GM15510 (cell line): ENCODE data around the gene ITGB4.

Experiments used
- POLR2A ChIP-seq: IDR thresholded peaks from 3 replicates; pipeline ENCODE4 v1.6.1; 2011; ENCODE audit warnings: borderline replicate concordance; ENCODE audit not compliant: insufficient read length; ENCODE audit errors: extremely low read depth

Gene ITGB4

DNA sequence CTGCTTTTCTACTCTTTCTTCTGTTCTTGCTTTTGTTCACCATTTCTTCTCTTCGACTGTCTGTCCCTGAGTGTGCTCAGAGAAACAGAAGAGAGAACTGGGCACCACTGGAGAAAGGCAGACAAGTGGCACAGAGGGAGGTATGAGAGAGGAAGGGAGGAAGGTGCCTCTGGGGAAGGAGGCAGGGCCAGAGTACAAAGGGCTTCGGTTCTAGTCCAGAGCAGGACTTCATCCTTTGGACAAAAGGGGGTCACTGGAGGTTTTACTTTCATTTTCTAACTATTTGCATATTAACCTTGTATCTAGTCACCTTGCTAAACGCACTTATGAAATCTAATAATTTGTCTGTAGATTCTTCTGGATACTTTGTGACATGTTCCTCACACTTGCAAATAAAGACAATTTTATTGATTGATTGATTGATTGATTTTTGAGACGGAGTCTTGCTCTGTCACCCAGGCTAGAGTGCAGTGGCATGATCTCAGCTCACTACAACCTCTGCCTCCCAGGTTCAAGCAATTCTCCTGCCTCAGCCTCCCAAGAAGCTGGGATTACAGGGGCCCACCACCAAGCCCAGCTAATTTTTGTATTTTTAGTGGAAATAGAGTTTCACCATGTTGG, 13.5 kb downstream of the ITGB4 start:
- TF ChIP-seq POLR2A: no peak

DNA sequence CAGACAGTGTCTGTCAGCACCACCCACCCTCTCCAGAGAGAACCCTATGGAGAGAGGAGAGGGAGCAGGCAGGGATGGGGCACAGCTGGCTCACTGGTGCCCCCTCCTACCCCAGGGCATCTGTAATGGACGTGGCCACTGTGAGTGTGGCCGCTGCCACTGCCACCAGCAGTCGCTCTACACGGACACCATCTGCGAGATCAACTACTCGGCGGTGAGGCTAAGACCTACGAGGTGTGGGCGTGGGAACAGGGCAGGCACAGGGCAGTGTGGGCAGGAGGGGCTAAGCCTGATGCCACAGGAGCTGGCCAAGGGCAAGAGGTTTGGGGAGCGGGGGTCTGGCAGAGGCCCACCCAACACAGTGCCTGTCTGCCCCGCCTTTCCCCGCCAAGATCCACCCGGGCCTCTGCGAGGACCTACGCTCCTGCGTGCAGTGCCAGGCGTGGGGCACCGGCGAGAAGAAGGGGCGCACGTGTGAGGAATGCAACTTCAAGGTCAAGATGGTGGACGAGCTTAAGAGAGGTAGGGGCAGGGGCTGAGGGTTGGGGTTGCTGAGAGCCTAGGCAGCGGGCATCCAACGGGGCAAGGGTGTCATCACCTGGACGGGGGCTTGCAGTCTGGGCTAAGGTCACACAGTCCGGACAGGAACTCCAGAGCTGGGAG, 15.0 kb downstream of the ITGB4 start:
- TF ChIP-seq POLR2A: no peak

DNA sequence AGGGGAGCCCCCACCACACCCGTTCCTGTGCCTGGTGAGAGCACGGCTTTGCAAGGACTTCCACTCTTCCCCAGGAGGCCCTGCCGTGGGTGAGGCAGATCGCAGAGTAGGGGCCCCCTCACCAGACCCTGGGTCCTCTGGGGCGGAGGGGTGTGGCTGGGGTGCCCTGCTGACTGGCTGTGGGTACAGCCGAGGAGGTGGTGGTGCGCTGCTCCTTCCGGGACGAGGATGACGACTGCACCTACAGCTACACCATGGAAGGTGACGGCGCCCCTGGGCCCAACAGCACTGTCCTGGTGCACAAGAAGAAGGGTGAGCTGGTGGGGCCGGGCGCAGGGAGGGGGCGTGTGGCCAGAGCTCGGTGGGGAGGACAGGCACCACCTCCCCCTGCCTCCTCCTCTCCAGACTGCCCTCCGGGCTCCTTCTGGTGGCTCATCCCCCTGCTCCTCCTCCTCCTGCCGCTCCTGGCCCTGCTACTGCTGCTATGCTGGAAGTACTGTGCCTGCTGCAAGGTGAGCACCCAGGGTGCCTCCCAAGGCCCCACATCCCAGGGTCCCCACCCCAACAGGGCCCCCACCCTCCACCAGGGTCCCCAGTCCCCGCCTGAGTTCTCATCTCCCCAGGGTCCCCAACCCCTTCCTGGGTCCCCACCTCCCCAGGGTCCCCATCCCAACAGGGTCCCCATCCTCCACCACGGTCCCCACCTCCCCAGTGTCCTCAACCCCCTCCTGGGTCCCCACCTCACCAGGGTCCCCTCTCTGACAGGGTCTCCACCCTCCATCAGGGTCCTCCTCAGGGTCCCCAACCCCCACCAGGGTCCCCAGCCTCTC, 16.1 kb downstream of the ITGB4 start:
- no peak for TF ChIP-seq POLR2A

DNA sequence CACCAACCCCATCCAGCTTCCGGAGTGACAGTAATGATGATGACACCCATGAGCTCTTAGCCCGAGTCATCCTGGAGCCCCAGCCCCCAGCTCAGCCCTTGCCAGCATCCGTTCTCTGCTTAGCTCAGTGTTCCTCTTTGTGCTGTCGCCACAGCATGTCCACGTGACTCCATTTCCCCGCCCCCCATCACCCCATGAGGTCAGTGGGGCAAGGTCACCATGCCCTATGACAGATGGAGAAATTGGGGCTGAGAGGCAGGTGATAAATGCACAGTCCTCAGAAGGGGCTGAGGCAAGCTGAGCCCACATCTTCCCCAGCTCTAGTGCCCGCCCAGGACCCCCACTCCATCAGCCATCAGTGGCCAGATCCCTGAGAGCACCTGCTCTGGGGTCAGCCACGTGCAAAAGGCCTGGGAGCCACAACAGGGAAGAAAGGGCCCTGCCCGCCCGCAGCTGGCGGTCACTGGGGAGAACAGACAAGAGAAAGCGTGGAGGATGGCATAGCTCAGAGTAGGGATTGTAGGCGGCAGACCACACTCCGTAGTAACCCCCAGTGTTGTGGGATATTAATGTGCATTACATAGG, 17.1 kb downstream of the ITGB4 start:
- no peak for TF ChIP-seq POLR2A

DNA sequence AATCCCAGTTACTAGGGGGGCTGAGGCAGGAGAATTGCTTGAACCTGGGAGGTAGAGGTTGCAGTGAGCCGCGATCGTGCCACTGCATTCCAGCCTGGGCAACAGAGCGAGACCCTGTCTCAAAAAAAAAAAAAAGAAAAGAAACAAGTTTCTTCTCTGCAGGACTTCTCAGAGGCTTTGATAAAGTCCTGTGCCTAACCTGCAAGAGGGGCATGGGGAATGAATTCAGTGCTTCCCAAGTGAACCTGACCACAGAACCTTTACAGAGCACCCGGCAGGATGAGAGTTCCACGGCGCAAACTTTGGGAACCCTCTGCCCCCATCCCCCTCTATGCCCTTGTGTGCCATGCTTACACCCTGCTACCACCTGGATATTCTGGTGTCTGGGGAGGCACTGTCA, 17.9 kb downstream of the ITGB4 start:
- TF ChIP-seq POLR2A: no peak

DNA sequence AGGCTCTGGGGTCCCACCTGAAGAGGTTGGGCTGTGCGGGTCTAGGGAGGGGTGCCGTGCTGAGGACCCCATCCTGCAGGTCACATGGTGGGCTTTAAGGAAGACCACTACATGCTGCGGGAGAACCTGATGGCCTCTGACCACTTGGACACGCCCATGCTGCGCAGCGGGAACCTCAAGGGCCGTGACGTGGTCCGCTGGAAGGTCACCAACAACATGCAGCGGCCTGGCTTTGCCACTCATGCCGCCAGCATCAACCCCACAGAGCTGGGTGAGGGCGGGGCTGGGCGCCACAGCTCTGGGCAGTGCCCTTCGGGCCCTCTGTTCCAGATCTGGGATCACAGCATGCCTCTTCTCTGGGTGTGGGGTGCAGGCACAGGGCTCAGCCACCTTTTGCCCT, 18.5 kb downstream of the ITGB4 start:
- TF ChIP-seq POLR2A: no peak

DNA sequence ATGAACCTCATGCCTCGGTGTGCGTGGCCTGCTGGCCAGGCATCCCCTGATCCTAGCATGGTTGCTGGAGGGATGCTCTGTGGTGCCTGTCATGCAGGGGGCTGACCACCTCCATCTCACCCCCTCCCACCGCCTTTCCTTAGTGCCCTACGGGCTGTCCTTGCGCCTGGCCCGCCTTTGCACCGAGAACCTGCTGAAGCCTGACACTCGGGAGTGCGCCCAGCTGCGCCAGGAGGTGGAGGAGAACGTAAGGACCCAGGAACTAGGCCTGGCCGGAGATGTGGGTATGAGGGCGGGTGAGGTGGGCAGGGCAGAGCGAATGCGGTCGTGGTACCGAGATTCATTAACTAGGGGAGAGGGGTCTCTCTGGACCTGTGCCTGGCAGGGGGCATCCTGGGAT, 19.0 kb downstream of the ITGB4 start:
- no peak for TF ChIP-seq POLR2A

DNA sequence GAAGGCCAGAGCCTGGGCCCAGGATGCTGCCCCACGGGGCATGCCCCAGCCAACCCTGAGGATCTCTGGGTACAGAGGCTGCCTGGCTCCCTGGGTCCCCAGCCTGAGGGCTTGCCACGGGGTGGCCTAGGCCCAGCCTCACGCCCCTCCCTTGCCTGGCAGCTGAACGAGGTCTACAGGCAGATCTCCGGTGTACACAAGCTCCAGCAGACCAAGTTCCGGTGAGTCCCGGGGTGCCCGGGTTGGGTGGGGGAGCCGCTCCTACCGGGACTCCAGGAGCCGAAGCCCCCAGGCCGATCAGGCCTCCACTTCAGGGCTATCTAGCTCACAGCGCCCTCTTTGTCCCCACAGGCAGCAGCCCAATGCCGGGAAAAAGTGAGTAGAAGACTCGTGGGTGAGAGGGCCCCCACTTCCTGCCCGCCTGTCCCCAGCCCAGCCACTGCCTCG, 19.4 kb downstream of the ITGB4 start:
- no peak for TF ChIP-seq POLR2A

DNA sequence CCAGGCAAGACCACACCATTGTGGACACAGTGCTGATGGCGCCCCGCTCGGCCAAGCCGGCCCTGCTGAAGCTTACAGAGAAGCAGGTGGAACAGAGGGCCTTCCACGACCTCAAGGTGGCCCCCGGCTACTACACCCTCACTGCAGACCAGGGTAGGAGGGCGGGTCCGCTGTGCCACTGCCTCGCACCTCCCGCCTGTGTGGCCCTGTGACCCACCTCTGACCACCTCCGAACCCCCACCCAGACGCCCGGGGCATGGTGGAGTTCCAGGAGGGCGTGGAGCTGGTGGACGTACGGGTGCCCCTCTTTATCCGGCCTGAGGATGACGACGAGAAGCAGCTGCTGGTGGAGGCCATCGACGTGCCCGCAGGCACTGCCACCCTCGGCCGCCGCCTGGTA, 21.1 kb downstream of the ITGB4 start:
- no peak for TF ChIP-seq POLR2A

DNA sequence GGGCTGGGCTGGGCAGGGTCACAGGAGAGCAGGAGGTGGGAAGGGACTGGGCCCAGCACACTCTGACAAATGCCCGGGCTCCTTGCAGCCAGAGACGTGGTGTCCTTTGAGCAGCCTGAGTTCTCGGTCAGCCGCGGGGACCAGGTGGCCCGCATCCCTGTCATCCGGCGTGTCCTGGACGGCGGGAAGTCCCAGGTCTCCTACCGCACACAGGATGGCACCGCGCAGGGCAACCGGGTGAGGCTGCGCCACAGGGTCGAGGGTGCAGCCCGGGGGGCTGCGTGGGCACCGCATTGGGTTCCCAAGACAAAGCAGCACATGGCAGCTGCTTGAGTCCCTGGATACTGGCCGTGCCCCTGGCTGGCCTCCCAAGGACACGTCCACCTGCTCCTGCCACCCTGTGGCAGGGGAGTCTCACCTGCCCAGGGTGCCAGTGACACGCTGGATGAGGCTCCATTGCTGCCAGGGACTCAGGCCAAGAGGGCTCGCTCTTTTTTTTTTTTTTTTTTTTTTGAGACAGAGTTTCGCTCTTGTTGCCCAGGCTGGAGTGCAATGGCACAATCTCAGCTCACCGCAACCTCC, 22.5 kb downstream of the ITGB4 start:
- no peak for TF ChIP-seq POLR2A

DNA sequence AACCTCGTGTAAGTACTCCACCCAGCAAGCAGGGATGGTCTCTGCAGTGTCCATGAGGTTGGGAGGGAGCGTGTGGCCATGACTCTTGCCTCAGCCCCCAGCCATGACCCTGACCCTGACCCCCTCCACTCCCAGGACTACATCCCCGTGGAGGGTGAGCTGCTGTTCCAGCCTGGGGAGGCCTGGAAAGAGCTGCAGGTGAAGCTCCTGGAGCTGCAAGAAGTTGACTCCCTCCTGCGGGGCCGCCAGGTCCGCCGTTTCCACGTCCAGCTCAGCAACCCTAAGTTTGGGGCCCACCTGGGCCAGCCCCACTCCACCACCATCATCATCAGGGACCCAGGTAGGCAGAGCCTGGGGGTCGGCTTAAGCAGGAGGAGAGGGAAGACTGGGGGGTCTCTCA, 27.4 kb downstream of the ITGB4 start:
- TF ChIP-seq POLR2A: no peak

DNA sequence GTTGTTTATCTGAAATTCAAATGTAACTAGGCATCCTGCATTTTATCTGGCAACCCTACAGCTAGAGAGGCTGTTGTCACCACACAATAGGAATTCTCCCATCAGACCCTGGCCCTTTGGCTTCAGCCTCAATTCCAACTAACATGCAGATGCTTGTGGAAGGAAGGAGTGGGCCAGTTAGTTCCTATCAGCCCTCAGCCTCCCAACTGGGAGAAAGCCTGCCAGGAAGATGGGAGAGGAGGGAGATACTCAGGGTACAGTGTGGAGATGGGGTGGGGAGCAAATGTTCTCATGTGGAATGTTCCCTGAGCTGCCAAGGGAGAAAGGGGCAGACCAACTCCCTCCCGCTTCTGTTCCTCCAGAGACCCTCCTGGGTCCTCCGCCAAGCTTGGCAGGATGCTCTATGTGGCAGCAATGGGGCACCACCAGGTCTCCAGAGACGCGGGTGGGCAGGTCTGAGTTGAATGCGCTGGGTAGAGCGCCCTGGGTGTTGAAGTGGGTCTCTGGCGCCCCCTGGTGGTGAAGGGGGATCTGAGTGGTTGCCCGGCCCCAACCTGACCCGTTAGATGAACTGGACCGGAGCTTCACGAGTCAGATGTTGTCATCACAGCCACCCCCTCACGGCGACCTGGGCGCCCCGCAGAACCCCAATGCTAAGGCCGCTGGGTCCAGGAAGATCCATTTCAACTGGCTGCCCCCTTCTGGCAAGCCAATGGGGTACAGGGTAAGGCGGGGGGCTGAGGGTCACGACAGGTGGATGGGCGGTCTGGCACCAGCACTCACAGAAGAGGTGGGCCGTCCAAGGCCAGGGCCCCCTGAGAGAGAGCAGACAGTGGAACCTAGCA, 28.5 kb downstream of the ITGB4 start:
- no peak for TF ChIP-seq POLR2A

DNA sequence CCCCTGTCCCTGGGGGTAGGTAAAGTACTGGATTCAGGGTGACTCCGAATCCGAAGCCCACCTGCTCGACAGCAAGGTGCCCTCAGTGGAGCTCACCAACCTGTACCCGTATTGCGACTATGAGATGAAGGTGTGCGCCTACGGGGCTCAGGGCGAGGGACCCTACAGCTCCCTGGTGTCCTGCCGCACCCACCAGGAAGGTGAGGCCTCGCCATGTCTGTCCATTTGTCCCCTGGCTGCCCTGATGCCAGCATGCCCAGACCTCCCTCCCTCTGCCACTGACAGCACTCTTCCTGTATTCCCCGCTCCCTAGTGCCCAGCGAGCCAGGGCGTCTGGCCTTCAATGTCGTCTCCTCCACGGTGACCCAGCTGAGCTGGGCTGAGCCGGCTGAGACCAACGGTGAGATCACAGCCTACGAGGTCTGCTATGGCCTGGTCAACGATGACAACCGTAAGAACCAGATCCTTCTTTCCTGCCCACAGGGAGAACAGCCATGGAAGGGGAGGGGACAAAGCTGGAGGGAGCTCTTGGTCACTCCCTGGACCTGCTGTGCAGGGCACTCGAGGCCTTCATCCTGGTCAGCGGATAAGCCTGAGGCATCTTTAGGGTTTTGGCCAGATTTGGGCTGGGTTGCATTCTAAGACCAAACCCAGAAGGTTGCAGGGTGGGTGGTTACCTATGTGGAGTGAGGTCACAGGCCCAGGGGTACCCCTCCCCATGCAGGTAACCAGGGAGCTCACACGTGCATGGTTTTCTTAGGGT, 29.6 kb downstream of the ITGB4 start:
- TF ChIP-seq POLR2A: no peak
